ENCODE measurements around the gene PSPN. TPM values are rescaled to one million over a fixed set of nuclear protein-coding genes. Genes with fewer than 3 reads are reported as not detected.

Gene PSPN
- total and polyA plus RNA-seq, 2 donors (not counting 1 experiment from before 2014, with no cell fraction given), result 1.1 to 3.0 TPM

DNA sequence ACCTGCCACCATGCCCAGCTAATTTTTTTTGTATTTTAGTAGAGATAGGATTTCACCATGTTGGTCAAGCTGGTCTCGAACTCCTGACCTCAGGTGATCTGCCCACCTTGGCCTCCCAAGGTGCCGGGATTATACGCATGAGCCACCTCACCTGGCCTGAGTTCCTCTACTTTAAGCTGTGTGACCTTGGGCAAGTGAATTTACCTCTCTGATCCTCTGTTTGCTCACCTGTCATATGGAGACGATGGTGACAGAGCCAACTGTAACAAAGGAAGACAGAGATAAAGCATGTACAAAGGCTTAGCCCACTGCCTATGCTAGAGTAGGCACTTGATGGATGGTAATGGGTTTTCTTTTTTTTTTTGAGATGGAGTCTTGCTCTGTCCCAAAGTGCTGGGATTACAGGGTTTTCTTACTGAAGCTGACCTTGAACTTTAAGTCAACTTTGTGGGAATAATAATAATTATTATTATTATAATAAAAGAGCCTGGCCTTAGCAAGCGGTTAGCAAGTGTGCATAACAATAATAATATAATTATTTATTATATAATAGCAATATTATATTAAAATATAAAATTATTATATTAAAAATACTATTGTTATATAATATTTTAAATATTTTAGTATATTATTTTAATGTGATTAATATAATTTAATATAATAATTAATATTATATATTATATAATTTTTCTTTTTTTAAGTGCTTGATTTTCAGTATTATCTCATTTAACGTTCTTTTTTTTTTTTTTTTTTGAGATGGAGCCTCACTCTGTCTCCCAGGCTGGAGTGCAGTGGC is 41.0 kb downstream of the PSPN start:
- Mint-ChIP-seq H3K9me3 (ENCODE audit: insufficient read depth) (no peaks in the 10 kb centered on the region), H3K4me1 (no peaks in the 10 kb centered on the region), H3K27me3 (no peaks in the 10 kb centered on the region), H3K27ac (no peak overlapping the region), H3K4me3 (no peak overlapping the region)
- H3K27ac ChIP-seq (ENCODE audit: low read length in 2 of 2), result no peak overlapping the region
- POLR2A ChIA-PET, result no interaction called here
- 97% methylated on average over 3 of the region's 6 CpGs for WGBS (ENCODE audit: insufficient coverage)
- CTCF ChIA-PET, result no interaction called here
- ATAC-seq (ENCODE audit: low read depth) (no peak), DNase-seq (no peak)
- no peaks in the 10 kb centered on the region for H4K20me1 ChIP-seq (ENCODE audit: control insufficient read depth, insufficient read depth, low read length, poor library complexity, severe bottlenecking)
- peaks cover 0 to 2% (median 0%) of the 10 kb centered on the region in 3 donors for H3K9me3 ChIP-seq (ENCODE audit: control extremely low read depth in 1 of 3, control insufficient read depth in 2 of 3, insufficient read depth in 1 of 3, low read length in 2 of 3)
- H2AFZ ChIP-seq (ENCODE audit: insufficient read depth, low read depth, low read length, poor library complexity, severe bottlenecking), result no peak overlapping the region
- intact Hi-C loops (cut with micrococcal nuclease), result no loop called here
- H3K79me2 ChIP-seq (ENCODE audit: control insufficient read depth, insufficient read depth, low read length), result no peaks in the 10 kb centered on the region
- no peaks in the 10 kb centered on the region for H3K27me3 ChIP-seq (replicated peaks in 1 of 4; ENCODE audit: control extremely low read depth in 1 of 4, control insufficient read depth in 3 of 4, insufficient read depth in 4 of 4, low read length in 3 of 4)
- TF ChIP-seq, protein P1, sequence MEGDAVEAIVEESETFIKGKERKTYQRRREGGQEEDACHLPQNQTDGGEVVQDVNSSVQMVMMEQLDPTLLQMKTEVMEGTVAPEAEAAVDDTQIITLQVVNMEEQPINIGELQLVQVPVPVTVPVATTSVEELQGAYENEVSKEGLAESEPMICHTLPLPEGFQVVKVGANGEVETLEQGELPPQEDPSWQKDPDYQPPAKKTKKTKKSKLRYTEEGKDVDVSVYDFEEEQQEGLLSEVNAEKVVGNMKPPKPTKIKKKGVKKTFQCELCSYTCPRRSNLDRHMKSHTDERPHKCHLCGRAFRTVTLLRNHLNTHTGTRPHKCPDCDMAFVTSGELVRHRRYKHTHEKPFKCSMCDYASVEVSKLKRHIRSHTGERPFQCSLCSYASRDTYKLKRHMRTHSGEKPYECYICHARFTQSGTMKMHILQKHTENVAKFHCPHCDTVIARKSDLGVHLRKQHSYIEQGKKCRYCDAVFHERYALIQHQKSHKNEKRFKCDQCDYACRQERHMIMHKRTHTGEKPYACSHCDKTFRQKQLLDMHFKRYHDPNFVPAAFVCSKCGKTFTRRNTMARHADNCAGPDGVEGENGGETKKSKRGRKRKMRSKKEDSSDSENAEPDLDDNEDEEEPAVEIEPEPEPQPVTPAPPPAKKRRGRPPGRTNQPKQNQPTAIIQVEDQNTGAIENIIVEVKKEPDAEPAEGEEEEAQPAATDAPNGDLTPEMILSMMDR (IDR thresholded peaks at IDR 0.05), result no peak
- TF ChIP-seq EZH2 (IDR thresholded peaks at IDR 0.05; ENCODE audit: borderline replicate concordance, insufficient read depth, low read depth, low read length, poor library complexity, severe bottlenecking), result no peak
- H3K4me2 ChIP-seq (replicated peaks; ENCODE audit: low read depth, low read length, poor library complexity, severe bottlenecking), result no peak overlapping the region
- H3K36me3 ChIP-seq (replicated peaks in 1 of 2; ENCODE audit: control extremely low read depth in 1 of 2, control insufficient read depth in 1 of 2, extremely low read depth in 1 of 2, insufficient read depth in 2 of 2, low read length in 1 of 2), result no peaks in the 10 kb centered on the region
- no peaks in the 10 kb centered on the region for H3K4me1 ChIP-seq (ENCODE audit: control insufficient read depth in 2 of 2, insufficient read depth in 2 of 2, low read length in 2 of 2)
- H3K9ac ChIP-seq (ENCODE audit: low read length), result no peak overlapping the region
- no peak overlapping the region for H3K4me3 ChIP-seq (ENCODE audit: control extremely low read depth in 1 of 5, extremely low read depth in 1 of 5, insufficient read depth in 1 of 5, low read depth in 2 of 5, low read length in 4 of 5)

DNA sequence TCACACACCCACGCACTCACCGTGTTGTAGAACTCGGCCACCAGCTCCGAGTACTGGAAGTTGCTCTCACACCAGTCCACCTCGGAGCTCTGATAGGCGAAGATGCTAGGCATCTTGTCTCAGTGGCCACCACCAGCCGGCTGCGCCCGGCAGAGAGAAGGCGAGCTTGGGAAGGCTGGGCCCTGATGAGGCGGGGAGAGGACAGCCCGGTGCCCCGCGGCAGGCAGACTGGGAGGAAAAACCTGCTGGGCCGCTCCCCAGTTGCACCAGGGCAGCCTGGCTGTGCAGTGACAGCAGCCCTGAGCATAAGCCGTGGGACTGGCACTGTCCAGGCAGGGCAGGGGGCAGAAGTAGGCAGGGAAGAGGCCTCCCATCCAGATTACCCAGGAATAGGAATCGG is 42.3 kb downstream of the PSPN start, which contains the start of gene ACER1:
Gene ACER1, minus strand, starts transcription at position 174 of the 400 bp plus-strand sequence. Its CDS starts 61 bp downstream, at position 113.
- Histone ChIP-seq H3K4me2 (replicated peaks; ENCODE audit: low read depth, low read length, poor library complexity, severe bottlenecking) (no peak within 1 kb of the TSS), H3K79me2 (ENCODE audit: control insufficient read depth, insufficient read depth, low read length) (no peaks in the 10 kb centered on the region), H2AFZ (ENCODE audit: insufficient read depth, low read depth, low read length, poor library complexity, severe bottlenecking) (no peak within 1 kb of the TSS), H3K9ac (ENCODE audit: low read length) (no peak within 1 kb of the TSS), H3K27me3 (replicated peaks in 1 of 4; ENCODE audit: control extremely low read depth in 1 of 4, control insufficient read depth in 3 of 4, insufficient read depth in 4 of 4, low read length in 3 of 4) (no peaks in the 10 kb centered on the region), H3K36me3 (replicated peaks in 1 of 2; ENCODE audit: control extremely low read depth in 1 of 2, control insufficient read depth in 1 of 2, extremely low read depth in 1 of 2, insufficient read depth in 2 of 2, low read length in 1 of 2) (no peaks in the 10 kb centered on the region), H3K4me1 (ENCODE audit: control insufficient read depth in 2 of 2, insufficient read depth in 2 of 2, low read length in 2 of 2) (no peaks in the 10 kb centered on the region), H3K4me3 (ENCODE audit: control extremely low read depth in 1 of 5, extremely low read depth in 1 of 5, insufficient read depth in 1 of 5, low read depth in 2 of 5, low read length in 4 of 5) (no peak within 1 kb of the TSS), H4K20me1 (ENCODE audit: control insufficient read depth, insufficient read depth, low read length, poor library complexity, severe bottlenecking) (no peaks in the 10 kb centered on the region), H3K27ac (ENCODE audit: low read length in 2 of 2) (no peak within 1 kb of the TSS), H3K9me3 (ENCODE audit: control extremely low read depth in 1 of 3, control insufficient read depth in 2 of 3, insufficient read depth in 1 of 3, low read length in 2 of 3) (no peaks in the 10 kb centered on the region)
- no peak within 1 kb of the TSS for H3K27ac Mint-ChIP-seq
- intact Hi-C loops (cut with micrococcal nuclease), result no loop called here
- no peaks in the 10 kb centered on the region for H3K27me3 Mint-ChIP-seq
- H3K9me3 Mint-ChIP-seq (ENCODE audit: insufficient read depth), result no peaks in the 10 kb centered on the region
- H3K4me3 Mint-ChIP-seq, result no peak within 1 kb of the TSS
- no peaks in the 10 kb centered on the region for H3K4me1 Mint-ChIP-seq
- CTCF ChIA-PET, result no interaction called here
- POLR2A ChIA-PET, result no interaction called here
- ATAC-seq (ENCODE audit: low read depth), result no peak
- DNase-seq, result no peak
- TF ChIP-seq, protein P1 (IDR thresholded peaks at IDR 0.05), result no peak
- TF ChIP-seq EZH2 (IDR thresholded peaks at IDR 0.05; ENCODE audit: borderline replicate concordance, insufficient read depth, low read depth, low read length, poor library complexity, severe bottlenecking), result no peak
- WGBS (ENCODE audit: insufficient coverage), result 92% methylated on average over 16 of the region's 17 CpGs

Measured in B cell (primary cell).